Lung (tissue), 16 donors: ENCODE results near the gene ANKRD40CL. TPM values are rescaled to one million over a fixed set of nuclear protein-coding genes. Genes with fewer than 3 reads are reported as not detected.

Experiments used
- ATAC-seq: fragments of 200-7000 bp; cut with Tn5 transposase; one replicate; pipeline ENCODE4 v1.9.1; 2020; ENCODE audit warnings: moderate number of reproducible peaks; ENCODE audit not compliant: insufficient read depth, low FRiP score
- DNase-seq, 3 donors: peaks; one replicate each; pipeline ENCODE4 v3.0.0-alpha.2; 2013 to 2017
- H3K27ac ChIP-seq, 2 donors: one replicate each; pipeline ENCODE4 v1.5.1; 2013; ENCODE audit warnings: mild to moderate bottlenecking in 2 of 2, moderate library complexity in 2 of 2, control low read depth in 1 of 2, inconsistent platforms in 1 of 2, low read depth in 1 of 2, low read length in 1 of 2
- H3K27me3 ChIP-seq, 3 donors: one replicate each; pipeline ENCODE4 v1.5.1; 2013; ENCODE audit warnings: low read length in 2 of 3; ENCODE audit not compliant: control insufficient read depth in 3 of 3, insufficient read depth in 3 of 3
- H3K36me3 ChIP-seq, 4 donors: one replicate each; pipeline ENCODE4 v1.5.1; 2013; ENCODE audit warnings: low read length in 4 of 4, mild to moderate bottlenecking in 1 of 4, moderate library complexity in 1 of 4; ENCODE audit not compliant: control insufficient read depth in 4 of 4, insufficient read depth in 4 of 4
- H3K4me1 ChIP-seq, 5 donors: one replicate each; pipeline ENCODE4 v1.5.1; 2013; ENCODE audit warnings: low read length in 5 of 5, mild to moderate bottlenecking in 2 of 5, moderate library complexity in 1 of 5; ENCODE audit not compliant: control insufficient read depth in 5 of 5, insufficient read depth in 5 of 5
- H3K4me3 ChIP-seq: one replicate; pipeline ENCODE4 v1.5.1; 2013; ENCODE audit warnings: mild to moderate bottlenecking, control low read depth, moderate library complexity
- H3K9ac ChIP-seq, 2 donors: one replicate each; pipeline ENCODE4 v1.5.1; 2013; ENCODE audit warnings: low read length in 2 of 2, control low read depth in 1 of 2; ENCODE audit not compliant: insufficient read depth in 1 of 2
- H3K9me3 ChIP-seq, 4 donors: one replicate each; pipeline ENCODE4 v1.5.1; 2013; ENCODE audit warnings: low read length in 3 of 4, mild to moderate bottlenecking in 1 of 4, moderate library complexity in 1 of 4; ENCODE audit not compliant: control insufficient read depth in 4 of 4, insufficient read depth in 3 of 4
- WGBS, 2 donors: extraction: QIAGEN DNeasy Blood & Tissue Kit; methylation state at CpG; one replicate each; pipeline ENCODE4 v1.1.7; 2013; 5-methylcytosine and 5-hydroxymethylcytosine counted together
- long read RNA-seq, 5 donors: transcript quantifications; one replicate each; lab custom pipeline, GENCODE V29; 2026
- polyA plus RNA-seq, 2 donors: library from polyadenylated mRNA; stranded (reverse); fragments of 200-250 nt; gene quantifications; one replicate each; pipeline ENCODE4 v1.2.1, GENCODE V29; 2013
- total RNA-seq, 2 donors: library from RNA; depleted of rRNA in 1 of 2; stranded (reverse); fragments of >200 nt in 1 of 2; gene quantifications; one replicate each; pipeline ENCODE4 v1.2.1, GENCODE V29; 2014 to 2021
- TF ChIP-seq, protein P1 (sequence below): IDR thresholded peaks from 2 replicates; pipeline ENCODE4 v1.5.1; 2012; ENCODE audit warnings: mild to moderate bottlenecking; ENCODE audit errors: control extremely low read depth, extremely low read depth
- donor health status: control.
- donor health status: control.
- donor health status: Bipolar disorder and iron deficiency.
- donor health status: healthy.
- donor health status: DM: yes; HTN: yes; CAD: no.

The ANKRD40CL gene, protein sequence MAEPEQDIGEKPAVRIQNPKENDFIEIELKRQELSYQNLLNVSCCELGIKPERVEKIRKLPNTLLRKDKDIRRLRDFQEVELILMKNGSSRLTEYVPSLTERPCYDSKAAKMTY
- total RNA-seq (not detected), polyA plus RNA-seq (not detected)
- long read RNA-seq, donor 1 = 0 reads
- long read RNA-seq, donor 2 = 0 reads
- long read RNA-seq, donor 3 = 0 reads
- long read RNA-seq, donor 4 = 0 reads
- long read RNA-seq, donor 5 = 0 reads

GRCh38 chr17:50767446-50767845 is at the start of gene ANKRD40CL:
Gene ANKRD40CL (minus strand): TSS chr17:50767518. CDS start chr17:50766913, 605 bp downstream.
- Histone ChIP-seq H3K36me3 (no peaks in the 10 kb centered on the region), H3K4me1 (peaks cover 0 to 19% (median 5%) of the 10 kb centered on the region in 5 donors), H3K4me3 (no peak within 1 kb of the TSS), H3K9ac (no peak within 1 kb of the TSS), H3K9me3 (no peaks in the 10 kb centered on the region), H3K27ac (no peak within 1 kb of the TSS), H3K27me3 (no peaks in the 10 kb centered on the region)
- WGBS, 2 donors = 96 to 97% methylated on average over 9 of the region's 9 CpGs
- DNase-seq = no peak
- TF ChIP-seq, protein P1, sequence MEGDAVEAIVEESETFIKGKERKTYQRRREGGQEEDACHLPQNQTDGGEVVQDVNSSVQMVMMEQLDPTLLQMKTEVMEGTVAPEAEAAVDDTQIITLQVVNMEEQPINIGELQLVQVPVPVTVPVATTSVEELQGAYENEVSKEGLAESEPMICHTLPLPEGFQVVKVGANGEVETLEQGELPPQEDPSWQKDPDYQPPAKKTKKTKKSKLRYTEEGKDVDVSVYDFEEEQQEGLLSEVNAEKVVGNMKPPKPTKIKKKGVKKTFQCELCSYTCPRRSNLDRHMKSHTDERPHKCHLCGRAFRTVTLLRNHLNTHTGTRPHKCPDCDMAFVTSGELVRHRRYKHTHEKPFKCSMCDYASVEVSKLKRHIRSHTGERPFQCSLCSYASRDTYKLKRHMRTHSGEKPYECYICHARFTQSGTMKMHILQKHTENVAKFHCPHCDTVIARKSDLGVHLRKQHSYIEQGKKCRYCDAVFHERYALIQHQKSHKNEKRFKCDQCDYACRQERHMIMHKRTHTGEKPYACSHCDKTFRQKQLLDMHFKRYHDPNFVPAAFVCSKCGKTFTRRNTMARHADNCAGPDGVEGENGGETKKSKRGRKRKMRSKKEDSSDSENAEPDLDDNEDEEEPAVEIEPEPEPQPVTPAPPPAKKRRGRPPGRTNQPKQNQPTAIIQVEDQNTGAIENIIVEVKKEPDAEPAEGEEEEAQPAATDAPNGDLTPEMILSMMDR = no peak
- ATAC-seq = no peak

GRCh38 chr17:50816271-50816670 is 49.0 kb upstream of the ANKRD40CL start:
- no peak for ATAC-seq
- TF ChIP-seq, protein P1 = no peak

GRCh38 chr17:50815400-50815799 is 48.1 kb upstream of the ANKRD40CL start:
- no peak for ATAC-seq

More at GRCh38 chr17:50816271-50816670, 49.0 kb upstream of the ANKRD40CL start:
- no peaks in the 10 kb centered on the region for H3K9me3 ChIP-seq
- no peak for DNase-seq
- H3K36me3 ChIP-seq = no peaks in the 10 kb centered on the region
- H3K4me3 ChIP-seq = no peak overlapping the region
- H3K27ac ChIP-seq = no peak overlapping the region
- H3K4me1 ChIP-seq = no peaks in the 10 kb centered on the region
- 62 to 75% methylated on average over 5 of the region's 5 CpGs for WGBS, 2 donors
- no peaks in the 10 kb centered on the region for H3K27me3 ChIP-seq
- no peak overlapping the region for H3K9ac ChIP-seq

More at GRCh38 chr17:50815400-50815799, 48.1 kb upstream of the ANKRD40CL start:
- no peaks in the 10 kb centered on the region for H3K4me1 ChIP-seq
- no peak overlapping the region for H3K4me3 ChIP-seq
- H3K27me3 ChIP-seq = no peaks in the 10 kb centered on the region
- H3K9ac ChIP-seq = no peak overlapping the region
- H3K36me3 ChIP-seq = no peaks in the 10 kb centered on the region
- TF ChIP-seq, protein P1 = no peak
- 22 to 39% methylated on average over 3 of the region's 3 CpGs for WGBS, 2 donors
- no peak for DNase-seq
- H3K27ac ChIP-seq = no peak overlapping the region
- H3K9me3 ChIP-seq = no peaks in the 10 kb centered on the region
